ENCODE measurements around the gene MLLT1.

DNA sequence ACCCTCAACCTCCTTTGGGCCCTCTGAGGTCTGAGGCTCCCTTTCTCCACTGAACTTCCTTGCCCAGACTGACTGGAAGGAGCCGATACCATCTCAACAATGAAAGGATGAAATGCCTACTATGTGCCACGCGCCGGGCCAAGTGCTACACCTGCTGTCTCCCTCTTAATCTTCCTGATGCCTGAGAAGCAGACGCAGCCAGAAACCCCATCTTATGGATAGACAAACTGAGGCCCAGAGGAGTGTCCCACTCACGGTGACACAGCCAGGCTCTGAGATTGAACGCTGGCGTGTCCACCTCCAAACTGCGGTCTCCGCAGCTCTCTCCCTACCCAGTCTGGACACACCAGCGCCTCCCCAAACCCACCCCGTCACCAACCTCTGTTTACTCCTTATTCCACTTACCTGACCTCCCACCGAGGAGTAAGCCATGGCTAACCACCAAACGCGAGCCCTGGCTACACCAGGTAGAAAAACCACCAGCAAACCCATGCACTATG, 20.9 kb downstream of the MLLT1 start:
- no peak for TF ChIP-seq EZH2 (IDR thresholded peaks at IDR 0.05; ENCODE audit: borderline replicate concordance, insufficient read depth, low read depth, low read length, poor library complexity, severe bottlenecking)
- TF ChIP-seq, protein P1, sequence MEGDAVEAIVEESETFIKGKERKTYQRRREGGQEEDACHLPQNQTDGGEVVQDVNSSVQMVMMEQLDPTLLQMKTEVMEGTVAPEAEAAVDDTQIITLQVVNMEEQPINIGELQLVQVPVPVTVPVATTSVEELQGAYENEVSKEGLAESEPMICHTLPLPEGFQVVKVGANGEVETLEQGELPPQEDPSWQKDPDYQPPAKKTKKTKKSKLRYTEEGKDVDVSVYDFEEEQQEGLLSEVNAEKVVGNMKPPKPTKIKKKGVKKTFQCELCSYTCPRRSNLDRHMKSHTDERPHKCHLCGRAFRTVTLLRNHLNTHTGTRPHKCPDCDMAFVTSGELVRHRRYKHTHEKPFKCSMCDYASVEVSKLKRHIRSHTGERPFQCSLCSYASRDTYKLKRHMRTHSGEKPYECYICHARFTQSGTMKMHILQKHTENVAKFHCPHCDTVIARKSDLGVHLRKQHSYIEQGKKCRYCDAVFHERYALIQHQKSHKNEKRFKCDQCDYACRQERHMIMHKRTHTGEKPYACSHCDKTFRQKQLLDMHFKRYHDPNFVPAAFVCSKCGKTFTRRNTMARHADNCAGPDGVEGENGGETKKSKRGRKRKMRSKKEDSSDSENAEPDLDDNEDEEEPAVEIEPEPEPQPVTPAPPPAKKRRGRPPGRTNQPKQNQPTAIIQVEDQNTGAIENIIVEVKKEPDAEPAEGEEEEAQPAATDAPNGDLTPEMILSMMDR (IDR thresholded peaks at IDR 0.05) = no peak

Data from B cell (primary cell).